NCI-H187 (cell line): ENCODE measurements around the gene MRPS18A.

ENCODE experiments used
- DNase-seq, 2 experiments: peaks; one replicate each; lab custom pipeline; 2025; lab: John Stamatoyannopoulos, UW

MRPS18A gene

GRCh38 chr6:43698584-43699349 lies 11.2 kb upstream of the MRPS18A start:
- DNase-seq = no peak

GRCh38 chr6:43697421-43697820 lies 9.8 kb upstream of the MRPS18A start:
- no peak for DNase-seq

GRCh38 chr6:43695967-43696291 lies 8.3 kb upstream of the MRPS18A start:
- DNase-seq = no peak

GRCh38 chr6:43695215-43695966 lies 7.8 kb upstream of the MRPS18A start:
- peak in 1 of 2 experiments; percentile 13 for DNase-seq

GRCh38 chr6:43689421-43689820 lies 1.8 kb upstream of the MRPS18A start:
- DNase-seq = no peak

- no peak for DNase-seq
Measured at GRCh38 chr6:43687079-43687436, 533 bp downstream of the MRPS18A start.

GRCh38 chr6:43683708-43684455 lies 3.7 kb downstream of the MRPS18A start:
- no peak for DNase-seq

GRCh38 chr6:43682724-43683429 lies 4.7 kb downstream of the MRPS18A start:
- DNase-seq = no peak

- no peak for DNase-seq
Measured at GRCh38 chr6:43681303-43681702, 6.3 kb downstream of the MRPS18A start.

GRCh38 chr6:43680308-43681200 lies 7.0 kb downstream of the MRPS18A start:
- no peak for DNase-seq

- DNase-seq = no peak
Measured at GRCh38 chr6:43679057-43679456, 8.5 kb downstream of the MRPS18A start.

GRCh38 chr6:43678341-43678740 lies 9.2 kb downstream of the MRPS18A start:
- DNase-seq = no peak

- DNase-seq = no peak
Measured at GRCh38 chr6:43677759-43678158, 9.8 kb downstream of the MRPS18A start.

GRCh38 chr6:43676962-43677606 lies 10.5 kb downstream of the MRPS18A start:
- DNase-seq = no peak

GRCh38 chr6:43674921-43675320 lies 12.7 kb downstream of the MRPS18A start:
- no peak for DNase-seq

GRCh38 chr6:43674291-43674690 lies 13.3 kb downstream of the MRPS18A start:
- DNase-seq = no peak

- DNase-seq = no peak
Measured at GRCh38 chr6:43673444-43674084, 14.0 kb downstream of the MRPS18A start.

- no peak for DNase-seq
Measured at GRCh38 chr6:43671801-43672690, 15.5 kb downstream of the MRPS18A start.
